Caco-2 (cell line): ENCODE measurements around the gene EVI5L. TPM values are rescaled to one million over a fixed set of nuclear protein-coding genes. Genes with fewer than 3 reads are reported as not detected.

ENCODE experiments used
- BruUV-seq: library from RNA; stranded (reverse); fragments of 400-500 nt; replicated peaks from 2 replicates; lab custom pipeline; 2021; lab: Mats Ljungman, UMichigan
- CTCF ChIA-PET: fragments of 300-600 bp; sonication (Branson Sonifier 250); formaldehyde crosslinking; loops from one replicate; lab custom pipeline; 2022; ENCODE audit warnings: antibody characterized with exemption; lab: Charles Lee
- POLR2A ChIA-PET: fragments of 300-600 bp; sonication (Branson Sonifier 250); formaldehyde crosslinking; loops from one replicate; lab custom pipeline; 2022; ENCODE audit warnings: antibody characterized with exemption; lab: Charles Lee
- DNase-seq, 2 experiments: peaks; one replicate each; pipeline versions ENCODE4 v3.0.0 to v3.0.0-alpha.2; 2020 to 2022
- H3K27me3 ChIP-seq: replicated peaks from 2 replicates; pipeline ENCODE4 v1.6.0; 2011; ENCODE audit warnings: low read length; ENCODE audit not compliant: control insufficient read depth, insufficient read depth
- H3K36me3 ChIP-seq: 2 replicates; pipeline ENCODE4 v1.5.1; 2011; ENCODE audit warnings: low read length; ENCODE audit not compliant: control insufficient read depth, insufficient read depth
- H3K4me1 ChIP-seq: fragments of 250-450 bp; sonication (Bioruptor Pico); 2 replicates; pipeline ENCODE4 v1.5.1; 2020; ENCODE audit warnings: mild to moderate bottlenecking
- H3K4me3 ChIP-seq: 2 replicates; pipeline ENCODE4 v1.5.1; 2011; ENCODE audit warnings: low read depth, mild to moderate bottlenecking, control low read depth, low read length
- H3K9me3 ChIP-seq: fragments of 250-450 bp; sonication (Bioruptor Pico); 2 replicates; pipeline ENCODE4 v1.5.1; 2020; ENCODE audit warnings: mild to moderate bottlenecking, moderate library complexity
- H3K27ac Mint-ChIP-seq: one replicate; pipeline ENCODE4 v1.8.0; 2022; ENCODE audit warnings: mixed read lengths; ENCODE audit not compliant: unreplicated experiment
- H3K27me3 Mint-ChIP-seq: one replicate; pipeline ENCODE4 v1.8.0; 2022; ENCODE audit warnings: mixed read lengths; ENCODE audit not compliant: insufficient read depth, unreplicated experiment
- H3K36me3 Mint-ChIP-seq: one replicate; pipeline ENCODE4 v1.8.0; 2022; ENCODE audit warnings: mild to moderate bottlenecking, mixed read lengths; ENCODE audit not compliant: insufficient read depth, unreplicated experiment
- H3K4me1 Mint-ChIP-seq: one replicate; pipeline ENCODE4 v1.8.0; 2022; ENCODE audit warnings: low read depth, mixed read lengths; ENCODE audit not compliant: unreplicated experiment
- H3K4me3 Mint-ChIP-seq: one replicate; pipeline ENCODE4 v1.8.0; 2022; ENCODE audit warnings: mild to moderate bottlenecking, moderate library complexity, mixed read lengths; ENCODE audit not compliant: unreplicated experiment
- H3K9me3 Mint-ChIP-seq: one replicate; pipeline ENCODE4 v1.8.0; 2022; ENCODE audit warnings: mixed read lengths; ENCODE audit not compliant: unreplicated experiment
- intact Hi-C: fragments of 100-400 bp; cut with micrococcal nuclease; formaldehyde crosslinking; loops from one replicate; pipeline ENCODE4 v1.10.0; 2022; ENCODE audit not compliant: unreplicated experiment
- total RNA-seq: library from RNA; stranded (reverse); gene quantifications from 2 replicates; pipeline ENCODE4 v1.2.3, GENCODE V29; 2022
- TF ChIP-seq, protein P1 (sequence below), 2 experiments: fragments of 200-600 bp in 1 of 2; IDR thresholded peaks; 1 replicate in 1 of 2; 2 replicates in 1 of 2; pipeline versions ENCODE4 v1.5.1 to v1.8.0; 2011 to 2022; ENCODE audit warnings: antibody characterized with exemption in 1 of 2, control low read depth in 1 of 2, inconsistent platforms in 1 of 2, low read depth in 1 of 2, low read length in 1 of 2, mild to moderate bottlenecking in 1 of 2, moderate library complexity in 1 of 2; ENCODE audit not compliant: insufficient read depth in 1 of 2, severe bottlenecking in 1 of 2, unreplicated experiment in 1 of 2

Gene EVI5L
- total RNA-seq, 1 experiment from 2014 or later, result 9.8 TPM

DNA sequence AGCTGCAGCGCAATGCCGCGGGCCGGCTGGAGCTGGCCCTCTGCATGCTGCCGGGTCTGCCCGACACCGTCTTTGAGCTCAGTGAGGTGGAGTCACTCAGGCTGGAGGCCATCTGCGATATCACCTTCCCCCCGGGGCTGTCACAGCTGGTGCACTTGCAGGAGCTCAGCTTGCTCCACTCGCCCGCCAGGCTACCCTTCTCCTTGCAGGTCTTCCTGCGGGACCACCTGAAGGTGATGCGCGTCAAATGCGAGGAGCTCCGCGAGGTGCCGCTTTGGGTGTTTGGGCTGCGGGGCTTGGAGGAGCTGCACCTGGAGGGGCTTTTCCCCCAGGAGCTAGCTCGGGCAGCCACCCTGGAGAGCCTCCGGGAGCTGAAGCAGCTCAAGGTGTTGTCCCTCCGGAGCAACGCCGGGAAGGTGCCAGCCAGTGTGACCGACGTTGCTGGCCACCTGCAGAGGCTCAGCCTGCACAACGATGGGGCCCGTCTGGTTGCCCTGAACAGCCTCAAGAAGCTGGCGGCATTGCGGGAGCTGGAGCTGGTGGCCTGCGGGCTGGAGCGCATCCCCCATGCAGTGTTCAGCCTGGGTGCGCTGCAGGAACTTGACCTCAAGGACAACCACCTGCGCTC lies 69.8 kb downstream of the EVI5L start:
- CTCF ChIA-PET, result no interaction called here
- H3K36me3 Mint-ChIP-seq, result peaks cover 29% of the 10 kb centered on the region
- Histone ChIP-seq H3K36me3 (peaks cover 2% of the 10 kb centered on the region; the same call in 1 of the 2 replicates), H3K4me3 (no peak overlapping the region), H3K27me3 (no peaks in the 10 kb centered on the region), H3K4me1 (peaks cover 9% of the 10 kb centered on the region; the same call in 1 of the 2 replicates), H3K9me3 (no peaks in the 10 kb centered on the region)
- no peak overlapping the region for H3K4me3 Mint-ChIP-seq
- peaks cover 3% of the 10 kb centered on the region for H3K4me1 Mint-ChIP-seq
- no peak overlapping the region for H3K27ac Mint-ChIP-seq
- no peak for DNase-seq
- TF ChIP-seq, protein P1, sequence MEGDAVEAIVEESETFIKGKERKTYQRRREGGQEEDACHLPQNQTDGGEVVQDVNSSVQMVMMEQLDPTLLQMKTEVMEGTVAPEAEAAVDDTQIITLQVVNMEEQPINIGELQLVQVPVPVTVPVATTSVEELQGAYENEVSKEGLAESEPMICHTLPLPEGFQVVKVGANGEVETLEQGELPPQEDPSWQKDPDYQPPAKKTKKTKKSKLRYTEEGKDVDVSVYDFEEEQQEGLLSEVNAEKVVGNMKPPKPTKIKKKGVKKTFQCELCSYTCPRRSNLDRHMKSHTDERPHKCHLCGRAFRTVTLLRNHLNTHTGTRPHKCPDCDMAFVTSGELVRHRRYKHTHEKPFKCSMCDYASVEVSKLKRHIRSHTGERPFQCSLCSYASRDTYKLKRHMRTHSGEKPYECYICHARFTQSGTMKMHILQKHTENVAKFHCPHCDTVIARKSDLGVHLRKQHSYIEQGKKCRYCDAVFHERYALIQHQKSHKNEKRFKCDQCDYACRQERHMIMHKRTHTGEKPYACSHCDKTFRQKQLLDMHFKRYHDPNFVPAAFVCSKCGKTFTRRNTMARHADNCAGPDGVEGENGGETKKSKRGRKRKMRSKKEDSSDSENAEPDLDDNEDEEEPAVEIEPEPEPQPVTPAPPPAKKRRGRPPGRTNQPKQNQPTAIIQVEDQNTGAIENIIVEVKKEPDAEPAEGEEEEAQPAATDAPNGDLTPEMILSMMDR (IDR thresholded peaks at IDR 0.05; ENCODE audit: insufficient read depth in 1 of 2, low read depth in 1 of 2, low read length in 1 of 2, severe bottlenecking in 1 of 2, unreplicated experiment in 1 of 2), result no peak
- BruUV-seq, result no TSS peak
- H3K27me3 Mint-ChIP-seq, result no peaks in the 10 kb centered on the region
- intact Hi-C loops, result no loop called here
- H3K9me3 Mint-ChIP-seq, result no peaks in the 10 kb centered on the region
- POLR2A ChIA-PET, result interaction anchor here (0.6 kb wide), 1 partner anchor 20 kb away, joined by 4 read pairs; the partner anchor contains the start of gene SNAPC2

DNA sequence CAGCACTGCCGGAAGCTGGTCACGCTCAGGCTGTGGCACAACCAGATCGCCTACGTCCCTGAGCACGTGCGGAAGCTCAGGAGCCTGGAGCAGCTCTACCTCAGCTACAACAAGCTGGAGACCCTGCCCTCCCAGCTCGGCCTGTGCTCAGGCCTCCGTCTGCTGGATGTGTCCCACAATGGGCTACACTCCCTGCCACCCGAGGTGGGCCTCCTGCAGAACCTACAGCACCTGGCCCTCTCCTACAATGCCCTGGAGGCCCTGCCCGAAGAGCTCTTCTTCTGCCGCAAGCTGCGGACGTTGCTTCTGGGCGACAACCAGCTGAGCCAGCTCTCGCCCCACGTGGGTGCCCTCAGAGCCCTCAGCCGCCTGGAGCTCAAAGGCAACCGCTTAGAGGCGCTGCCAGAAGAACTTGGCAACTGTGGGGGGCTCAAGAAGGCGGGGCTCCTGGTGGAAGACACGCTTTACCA lies 70.4 kb downstream of the EVI5L start:
- Mint-ChIP-seq H3K27me3 (no peaks in the 10 kb centered on the region), H3K4me1 (peaks cover 6% of the 10 kb centered on the region), H3K27ac (no peak overlapping the region), H3K4me3 (no peak overlapping the region), H3K9me3 (no peaks in the 10 kb centered on the region), H3K36me3 (peaks cover 26% of the 10 kb centered on the region)
- H3K9me3 ChIP-seq, result no peaks in the 10 kb centered on the region
- POLR2A ChIA-PET, result interaction anchor here (0.6 kb wide), 1 partner anchor 20 kb away, joined by 4 read pairs; the partner anchor contains the start of gene SNAPC2
- intact Hi-C loops, result no loop called here
- peaks cover 12% of the 10 kb centered on the region; the same call in 1 of the 2 replicates for H3K4me1 ChIP-seq
- TF ChIP-seq, protein P1 (IDR thresholded peaks at IDR 0.05; ENCODE audit: insufficient read depth in 1 of 2, low read depth in 1 of 2, low read length in 1 of 2, severe bottlenecking in 1 of 2, unreplicated experiment in 1 of 2), result no peak
- no peaks in the 10 kb centered on the region for H3K27me3 ChIP-seq
- BruUV-seq, result no TSS peak
- peaks cover 2% of the 10 kb centered on the region; the same call in 1 of the 2 replicates for H3K36me3 ChIP-seq
- CTCF ChIA-PET, result no interaction called here
- no peak overlapping the region for H3K4me3 ChIP-seq
- DNase-seq, result no peak

DNA sequence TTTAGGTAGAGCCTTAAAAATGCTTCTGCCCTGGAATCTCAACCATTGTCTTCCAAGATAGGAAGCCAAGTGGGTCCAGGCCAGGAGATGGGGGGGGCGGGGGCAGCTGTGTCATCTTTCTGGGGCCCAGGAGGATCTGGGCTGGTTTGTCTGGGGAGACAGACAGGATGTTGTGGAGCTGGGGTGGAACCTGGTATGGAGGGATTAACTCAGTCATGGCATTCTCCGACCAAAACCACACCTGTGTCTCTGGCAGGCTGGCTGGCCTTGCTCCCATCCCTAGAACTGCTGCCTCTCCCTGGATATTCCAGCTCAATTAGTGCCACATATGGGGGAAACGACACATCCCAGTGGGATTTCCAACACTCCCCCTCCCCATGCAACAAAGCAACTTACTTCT lies 70.9 kb downstream of the EVI5L start:
- no peaks in the 10 kb centered on the region for H3K9me3 Mint-ChIP-seq
- BruUV-seq, result no TSS peak
- no peaks in the 10 kb centered on the region for H3K27me3 Mint-ChIP-seq

More for the DNA sequence above, 70.9 kb downstream of the EVI5L start:
- Mint-ChIP-seq H3K36me3 (peaks cover 24% of the 10 kb centered on the region), H3K4me3 (no peak overlapping the region), H3K27ac (no peak overlapping the region), H3K4me1 (peaks cover 6% of the 10 kb centered on the region)
- TF ChIP-seq, protein P1 (IDR thresholded peaks at IDR 0.05; ENCODE audit: insufficient read depth in 1 of 2, low read depth in 1 of 2, low read length in 1 of 2, severe bottlenecking in 1 of 2, unreplicated experiment in 1 of 2), result no peak
- DNase-seq, result no peak
- intact Hi-C loops, result no loop called here
- H3K27me3 ChIP-seq, result no peaks in the 10 kb centered on the region
- H3K4me1 ChIP-seq, result peaks cover 12% of the 10 kb centered on the region; the same call in 1 of the 2 replicates
- ChIA-PET POLR2A (no interaction called here), CTCF (interaction anchor here (0.6 kb wide), 1 partner anchor 80 kb away, joined by 4 read pairs; no protein-coding TSS in a partner anchor)
- no peak overlapping the region for H3K4me3 ChIP-seq
- peaks cover 2% of the 10 kb centered on the region; the same call in 1 of the 2 replicates for H3K36me3 ChIP-seq
- H3K9me3 ChIP-seq, result no peaks in the 10 kb centered on the region
